ENCODE measurements around the gene MAPKBP1. TPM values are rescaled to one million over a fixed set of nuclear protein-coding genes. Genes with fewer than 3 reads are reported as not detected.

MAPKBP1 gene
- total RNA-seq, 1 donor: 36.7 TPM

- peak; percentile 70 for DNase-seq (ENCODE audit: low read depth)
- no peak overlapping the region for H3K4me3 ChIP-seq (ENCODE audit: low read depth, low read length)
- no peak for TF ChIP-seq CTCF (IDR thresholded peaks at IDR 0.05; ENCODE audit: insufficient read depth, low read depth, low read length)
Measured at GRCh38 chr15:41790756-41791546, 16.7 kb downstream of the MAPKBP1 start.

- no peak overlapping the region for H3K4me3 ChIP-seq (ENCODE audit: low read depth, low read length)
- no peak for DNase-seq (ENCODE audit: low read depth)
- no peak for TF ChIP-seq CTCF (IDR thresholded peaks at IDR 0.05; ENCODE audit: insufficient read depth, low read depth, low read length)
Measured at GRCh38 chr15:41791547-41791937, 17.3 kb downstream of the MAPKBP1 start.

- DNase-seq (ENCODE audit: low read depth): no peak
- H3K4me3 ChIP-seq (ENCODE audit: low read depth, low read length): no peak overlapping the region
- TF ChIP-seq CTCF (IDR thresholded peaks at IDR 0.05; ENCODE audit: insufficient read depth, low read depth, low read length): no peak
Measured at GRCh38 chr15:41792000-41792637, 17.8 kb downstream of the MAPKBP1 start.

- DNase-seq (ENCODE audit: low read depth): peak; percentile 57
- no peak overlapping the region for H3K4me3 ChIP-seq (ENCODE audit: low read depth, low read length)
- no peak for TF ChIP-seq CTCF (IDR thresholded peaks at IDR 0.05; ENCODE audit: insufficient read depth, low read depth, low read length)
Measured at GRCh38 chr15:41794081-41794480, 19.8 kb downstream of the MAPKBP1 start.

- TF ChIP-seq CTCF (IDR thresholded peaks at IDR 0.05; ENCODE audit: insufficient read depth, low read depth, low read length): no peak
- peak; percentile 89 for DNase-seq (ENCODE audit: low read depth)
- H3K4me3 ChIP-seq (ENCODE audit: low read depth, low read length): peak overlapping the region; percentile 12
Measured at GRCh38 chr15:41795996-41796856, 21.9 kb downstream of the MAPKBP1 start.

GRCh38 chr15:41797201-41797944, 23.1 kb downstream of the MAPKBP1 start:
- no peak overlapping the region for H3K4me3 ChIP-seq (ENCODE audit: low read depth, low read length)
- TF ChIP-seq CTCF (IDR thresholded peaks at IDR 0.05; ENCODE audit: insufficient read depth, low read depth, low read length): no peak
- no peak for DNase-seq (ENCODE audit: low read depth)
